GM06990 (cell line): ENCODE results near the gene SLC13A3.

Experiments used
- DNase-seq: peaks from one replicate; pipeline ENCODE4 v3.0.0-alpha.2; 2011; ENCODE audit not compliant: insufficient read length; ENCODE audit errors: extremely low read depth
- H3K27me3 ChIP-seq: replicated peaks from 2 replicates; pipeline ENCODE4 v1.6.0; 2011; ENCODE audit warnings: low read length; ENCODE audit not compliant: control insufficient read depth, insufficient read depth
- H3K36me3 ChIP-seq: 2 replicates; pipeline ENCODE4 v1.5.1; 2011; ENCODE audit warnings: low read length; ENCODE audit not compliant: control insufficient read depth, insufficient read depth
- H3K4me3 ChIP-seq: replicated peaks from 2 replicates; pipeline ENCODE4 v1.5.1; 2011; ENCODE audit warnings: low read depth, mild to moderate bottlenecking, control low read depth, low read length
- CTCF ChIP-seq: IDR thresholded peaks from 2 replicates; pipeline ENCODE4 v1.5.1; 2011; ENCODE audit warnings: low read length, control low read depth, mild to moderate bottlenecking, inconsistent platforms; ENCODE audit not compliant: insufficient read depth, poor library complexity, severe bottlenecking

Gene SLC13A3

GRCh38 chr20:46665602-46666001 is 14.3 kb upstream of the SLC13A3 start:
- Histone ChIP-seq H3K27me3 (no peaks in the 10 kb centered on the region), H3K4me3 (no peak overlapping the region), H3K36me3 (no peaks in the 10 kb centered on the region)
- no peak for TF ChIP-seq CTCF
- DNase-seq: no peak

GRCh38 chr20:46663531-46663930 is 12.3 kb upstream of the SLC13A3 start:
- Histone ChIP-seq H3K27me3 (no peaks in the 10 kb centered on the region), H3K4me3 (no peak overlapping the region), H3K36me3 (no peaks in the 10 kb centered on the region)
- DNase-seq: no peak
- TF ChIP-seq CTCF: no peak

- Histone ChIP-seq H3K4me3 (no peak overlapping the region), H3K27me3 (no peaks in the 10 kb centered on the region), H3K36me3 (no peaks in the 10 kb centered on the region)
- no peak for DNase-seq
- no peak for TF ChIP-seq CTCF
These were observed 10.4 kb upstream of the SLC13A3 start for GRCh38 chr20:46661659-46662058.

GRCh38 chr20:46660487-46660886 is 9.2 kb upstream of the SLC13A3 start:
- DNase-seq: no peak
- no peak for TF ChIP-seq CTCF
- Histone ChIP-seq H3K4me3 (no peak overlapping the region), H3K36me3 (no peaks in the 10 kb centered on the region), H3K27me3 (no peaks in the 10 kb centered on the region)

GRCh38 chr20:46657618-46658017 is 6.4 kb upstream of the SLC13A3 start:
- Histone ChIP-seq H3K4me3 (no peak overlapping the region), H3K27me3 (no peaks in the 10 kb centered on the region), H3K36me3 (no peaks in the 10 kb centered on the region)
- DNase-seq: no peak
- TF ChIP-seq CTCF: no peak

GRCh38 chr20:46657137-46657536 is 5.9 kb upstream of the SLC13A3 start:
- H3K36me3 ChIP-seq: no peaks in the 10 kb centered on the region
- no peaks in the 10 kb centered on the region for H3K27me3 ChIP-seq
- TF ChIP-seq CTCF: no peak
- no peak overlapping the region for H3K4me3 ChIP-seq
- no peak for DNase-seq
